Stimulated activated CD4-positive, alpha-beta T cell treated with anti-CD3 and anti-CD28 coated beads, TNF-alpha, amount 100 ng/mL, for 24 hours (primary cell): Measurements from ENCODE around the gene TNFAIP8L1.

Source experiments
- DNase-seq, 3 experiments: peaks; one replicate each; pipeline ENCODE4 v3.0.0-alpha.2; 2020; ENCODE audit warnings: low read depth in 3 of 3

Gene TNFAIP8L1

DNA sequence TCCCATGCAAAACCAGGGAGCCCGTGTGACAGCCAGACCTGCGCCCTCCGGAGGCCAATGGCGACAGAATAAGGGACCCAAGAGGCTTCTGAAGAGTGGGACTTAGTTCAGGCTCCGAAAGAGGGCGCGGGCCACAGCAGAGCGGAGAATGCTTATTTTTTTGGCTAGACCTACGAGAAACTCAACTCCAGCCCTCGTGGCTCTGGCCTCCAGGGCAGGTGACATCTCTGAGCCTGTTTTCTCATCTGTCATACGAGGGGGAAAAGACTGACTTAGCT is 61.3 kb downstream of the TNFAIP8L1 start:
- DNase-seq: no peak

DNA sequence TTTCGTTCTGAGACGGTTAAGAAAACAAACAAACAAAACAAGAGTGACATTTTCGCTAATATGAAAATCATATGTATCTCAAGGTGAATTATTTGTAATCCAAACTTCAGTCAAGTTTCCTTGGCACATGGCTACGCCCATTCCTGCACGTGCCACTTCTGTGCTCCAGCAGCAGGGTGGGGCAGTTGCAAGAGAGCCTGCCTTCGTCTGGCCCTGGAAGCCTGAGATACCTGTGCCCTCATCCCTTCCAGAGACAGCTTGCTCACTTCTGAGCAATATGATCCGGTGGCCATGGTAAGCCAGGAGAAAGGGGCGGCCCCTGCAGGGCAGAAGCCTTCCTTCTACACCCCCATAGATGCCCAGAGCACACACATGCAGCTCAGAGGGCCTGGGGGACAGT is 62.2 kb downstream of the TNFAIP8L1 start:
- no peak for DNase-seq

DNA sequence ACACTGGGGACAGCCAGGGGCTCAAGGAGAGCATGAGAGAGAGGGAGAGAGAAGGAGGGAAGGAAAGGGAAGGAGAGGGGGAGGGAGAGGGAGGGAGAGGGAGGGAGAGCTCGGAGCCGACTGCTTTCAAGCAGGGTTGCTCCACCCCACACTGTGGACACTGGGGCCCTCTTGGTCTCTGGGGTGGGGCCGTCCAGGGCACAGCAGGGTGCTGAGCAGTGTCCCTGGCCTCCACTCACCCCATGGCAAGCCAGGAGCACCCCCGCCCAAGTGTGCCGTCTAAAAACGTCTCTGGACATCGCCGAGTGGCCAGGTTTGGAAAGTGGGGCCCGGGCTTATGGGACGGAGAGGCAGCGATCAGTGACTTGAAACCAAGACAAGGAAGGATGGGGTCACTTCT is 63.4 kb downstream of the TNFAIP8L1 start:
- no peak for DNase-seq

DNA sequence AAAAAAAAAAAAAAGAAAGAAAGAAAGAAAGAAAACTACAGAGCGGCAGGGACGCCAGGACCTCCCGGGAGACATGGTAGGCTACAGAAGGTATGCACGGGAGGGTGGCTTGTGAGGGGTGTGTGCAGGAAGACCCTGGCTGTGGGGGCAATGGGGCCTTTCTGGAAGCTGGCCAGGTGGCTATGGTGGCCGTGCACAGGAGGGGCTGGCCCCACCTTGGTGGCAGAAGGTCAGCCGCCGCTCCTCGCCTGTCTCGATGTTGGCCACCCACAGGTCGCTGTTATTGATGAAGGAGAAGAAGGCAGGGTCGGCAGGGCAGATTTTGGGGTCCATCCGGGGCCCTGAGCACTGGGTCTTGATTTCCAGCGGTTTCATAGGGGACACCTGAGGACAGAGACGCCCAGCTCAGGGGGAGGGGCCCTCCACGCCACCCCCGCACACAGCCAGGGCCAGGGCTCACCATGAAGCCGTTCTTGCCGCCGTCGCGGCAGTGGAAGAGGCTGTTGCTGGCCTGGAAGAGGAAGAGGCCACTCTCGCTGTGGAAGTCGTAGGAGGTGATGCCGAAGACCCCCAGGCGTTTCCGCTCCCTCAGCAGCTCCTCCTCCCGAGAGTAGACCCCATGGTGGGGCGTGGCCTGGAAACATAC is 64.5 kb downstream of the TNFAIP8L1 start:
- no peak for DNase-seq

DNA sequence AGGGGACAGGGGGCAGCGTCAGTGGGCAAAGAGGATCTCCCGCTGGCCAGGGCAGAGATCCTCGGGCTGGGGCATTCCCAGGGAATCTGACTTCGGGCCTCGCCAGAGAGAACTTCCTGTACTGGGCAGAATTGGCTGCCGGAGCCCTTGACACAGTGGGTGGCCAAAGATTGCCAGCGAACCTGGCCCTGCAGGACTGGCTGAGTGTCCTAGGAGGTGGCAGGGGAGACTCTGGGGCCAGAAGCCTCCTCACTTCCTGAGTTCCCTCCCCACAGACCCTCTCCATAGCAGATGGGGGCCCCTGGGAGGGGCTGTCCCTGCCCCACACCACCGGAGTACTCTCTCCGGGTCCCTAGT is 65.0 kb downstream of the TNFAIP8L1 start:
- no peak for DNase-seq
